Activated naive CD4-positive, alpha-beta T cell treated with Interleukin-2 at 50 U/mL for 16 hours (primary cell): ENCODE results near the gene CBFA2T2.
A peak's percentile ranks its signal among the peaks of the same experiment; 100 is the strongest.
"Not testable (repeated sequence)": the region's sequence is repeated elsewhere in the genome, so short reads cannot be mapped to it uniquely, and the experiment has no call there.

Source experiments
- DNase-seq: peaks from one replicate; pipeline ENCODE4 v3.0.0-alpha.2; 2020

Gene CBFA2T2

DNA sequence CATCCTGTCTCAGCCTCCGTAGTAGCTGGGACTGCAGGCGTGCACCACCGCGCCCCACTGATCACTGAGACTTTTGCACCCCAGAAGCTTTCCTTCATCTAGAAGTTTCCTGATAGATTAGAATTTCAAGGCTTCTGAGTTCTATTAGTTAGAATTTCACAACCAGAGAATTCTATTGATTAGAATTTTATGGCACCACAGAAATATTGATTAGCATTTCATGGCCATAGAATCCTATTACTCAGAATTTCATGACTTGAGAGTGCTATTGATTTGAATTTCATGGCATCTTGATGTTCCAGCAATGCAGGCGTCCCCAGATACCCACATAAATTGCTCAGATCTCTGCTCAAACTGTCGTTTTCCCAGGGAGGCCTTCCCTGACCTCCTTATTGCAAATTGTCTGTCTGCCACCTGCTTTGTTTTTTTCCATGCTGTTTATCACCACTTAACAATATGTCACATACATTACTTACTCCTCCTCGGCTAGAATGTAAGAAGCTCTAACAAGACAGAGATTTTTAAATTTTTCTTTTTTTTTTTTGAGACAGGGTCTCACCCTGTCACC, 16.9 kb upstream of the CBFA2T2 start:
- DNase-seq, result no peak

- DNase-seq, result no peak
Measured at GRCh38 chr20:33474097-33474873, 15.6 kb upstream of the CBFA2T2 start.

GRCh38 chr20:33474963-33475362, 14.9 kb upstream of the CBFA2T2 start:
- no peak for DNase-seq

- no peak for DNase-seq
Measured at GRCh38 chr20:33475381-33476152, 14.3 kb upstream of the CBFA2T2 start.

GRCh38 chr20:33477386-33478234, 12.3 kb upstream of the CBFA2T2 start:
- DNase-seq, result no peak

- DNase-seq, result no peak
Measured at GRCh38 chr20:33480048-33480447, 9.8 kb upstream of the CBFA2T2 start.

GRCh38 chr20:33481431-33481941, 8.4 kb upstream of the CBFA2T2 start:
- no peak for DNase-seq

- no peak for DNase-seq
Measured at GRCh38 chr20:33482581-33482980, 7.3 kb upstream of the CBFA2T2 start.

DNA sequence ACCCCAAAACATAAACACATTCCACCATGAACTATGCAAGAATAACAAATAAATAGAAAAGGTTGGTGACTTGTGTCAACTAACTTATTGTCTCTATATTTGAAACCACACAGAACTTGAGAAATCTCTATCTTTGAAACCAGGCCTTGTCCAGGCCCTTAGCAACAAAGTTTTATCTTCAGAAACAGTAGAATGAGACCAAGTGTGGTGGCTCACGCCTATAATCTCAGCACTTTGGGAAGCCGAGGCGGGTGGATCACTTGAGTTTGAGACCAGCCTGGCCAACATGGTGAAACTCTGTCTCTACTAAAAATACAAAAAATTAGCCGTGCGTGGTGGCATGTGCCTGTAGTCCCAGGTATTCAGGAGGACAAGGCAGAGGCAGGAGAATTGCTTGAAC, 6.7 kb upstream of the CBFA2T2 start:
- not testable (repeated sequence) for DNase-seq

DNA sequence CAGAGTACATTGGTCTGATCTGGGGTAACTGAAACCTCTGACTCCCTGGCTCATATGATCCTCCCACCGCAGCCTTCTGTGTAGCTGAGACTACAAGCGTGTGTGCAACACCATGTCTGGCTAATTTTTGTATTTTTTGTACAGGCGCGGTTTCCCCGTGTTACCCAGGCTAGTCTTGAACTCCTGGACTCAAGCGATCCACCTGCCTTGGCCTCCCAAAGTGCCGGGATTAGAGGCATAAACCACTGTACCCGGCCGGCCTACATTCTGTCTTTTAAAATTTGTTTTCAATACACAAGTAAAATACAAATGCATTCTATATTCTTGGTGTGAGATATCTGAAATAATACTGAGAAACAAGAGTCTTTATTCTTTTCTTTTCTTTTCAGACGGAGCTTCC, 1.7 kb upstream of the CBFA2T2 start:
- no peak for DNase-seq

DNA sequence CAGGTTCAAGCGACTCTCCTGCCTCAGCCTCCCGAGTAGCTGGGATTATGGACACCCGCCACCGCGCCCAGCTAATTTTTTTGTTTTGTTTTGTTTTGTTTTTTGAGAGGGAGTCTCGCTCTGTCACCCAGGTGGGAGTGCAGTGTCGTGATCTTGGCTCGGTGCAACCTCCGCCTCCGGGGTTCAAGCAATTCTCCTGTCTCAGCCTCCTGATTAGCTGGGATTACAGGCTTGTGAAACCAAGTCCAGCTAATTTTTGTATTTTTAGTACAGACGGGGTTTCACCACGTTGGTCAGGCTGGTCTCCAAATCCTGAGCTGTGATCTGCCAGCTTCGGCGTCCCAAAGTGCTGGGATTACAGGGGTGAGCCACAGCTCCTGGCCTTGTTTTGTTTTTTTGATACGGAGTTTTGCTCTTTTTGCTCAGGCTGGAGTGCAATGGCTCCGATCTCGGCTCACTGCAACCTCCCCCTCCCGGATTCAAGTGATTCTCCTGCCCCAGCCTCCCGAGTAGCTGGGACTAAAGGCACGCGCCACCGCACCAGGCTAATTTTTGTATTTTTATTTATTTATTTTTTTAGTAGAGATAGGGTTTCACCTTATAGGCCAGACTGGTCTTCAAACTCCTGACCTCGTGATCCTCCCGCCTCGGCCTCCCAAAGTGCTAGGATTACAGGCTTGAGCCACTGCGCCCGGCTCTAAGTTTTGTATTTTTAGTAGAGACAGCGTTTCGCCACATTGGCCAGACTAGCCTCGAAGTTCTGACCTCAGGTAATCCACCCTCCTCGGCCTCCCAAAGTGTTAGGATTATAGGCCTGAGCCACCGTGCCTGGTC, 1.0 kb upstream of the CBFA2T2 start:
- DNase-seq, result not testable (repeated sequence)

DNA sequence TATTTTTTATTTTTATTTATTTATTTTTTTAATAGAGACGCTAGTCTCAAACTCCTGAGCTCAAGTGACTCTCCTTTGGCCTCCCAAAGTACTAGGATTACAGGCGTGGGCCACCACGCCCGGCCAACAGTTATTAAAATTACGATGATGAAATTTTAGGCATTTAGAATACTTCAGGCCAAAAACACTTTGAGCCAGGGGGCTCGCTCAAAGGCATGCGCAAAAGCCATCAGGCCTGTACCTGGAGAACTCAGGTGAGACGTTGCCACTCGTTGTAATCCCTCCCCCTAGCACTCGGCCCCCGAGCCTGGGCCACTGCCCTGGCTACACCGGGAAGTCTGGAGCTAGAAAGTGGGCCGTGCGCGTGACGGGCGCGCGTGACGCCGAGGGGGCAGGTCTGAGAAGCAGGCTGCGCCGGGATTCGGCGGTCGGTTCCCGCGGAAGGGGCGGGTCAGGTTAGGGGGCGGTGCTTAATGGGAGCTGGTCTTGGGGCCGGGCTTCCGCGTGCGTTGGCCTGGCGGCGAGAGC, 337 bp upstream of the CBFA2T2 start:
- DNase-seq, result peak; percentile 99

DNA sequence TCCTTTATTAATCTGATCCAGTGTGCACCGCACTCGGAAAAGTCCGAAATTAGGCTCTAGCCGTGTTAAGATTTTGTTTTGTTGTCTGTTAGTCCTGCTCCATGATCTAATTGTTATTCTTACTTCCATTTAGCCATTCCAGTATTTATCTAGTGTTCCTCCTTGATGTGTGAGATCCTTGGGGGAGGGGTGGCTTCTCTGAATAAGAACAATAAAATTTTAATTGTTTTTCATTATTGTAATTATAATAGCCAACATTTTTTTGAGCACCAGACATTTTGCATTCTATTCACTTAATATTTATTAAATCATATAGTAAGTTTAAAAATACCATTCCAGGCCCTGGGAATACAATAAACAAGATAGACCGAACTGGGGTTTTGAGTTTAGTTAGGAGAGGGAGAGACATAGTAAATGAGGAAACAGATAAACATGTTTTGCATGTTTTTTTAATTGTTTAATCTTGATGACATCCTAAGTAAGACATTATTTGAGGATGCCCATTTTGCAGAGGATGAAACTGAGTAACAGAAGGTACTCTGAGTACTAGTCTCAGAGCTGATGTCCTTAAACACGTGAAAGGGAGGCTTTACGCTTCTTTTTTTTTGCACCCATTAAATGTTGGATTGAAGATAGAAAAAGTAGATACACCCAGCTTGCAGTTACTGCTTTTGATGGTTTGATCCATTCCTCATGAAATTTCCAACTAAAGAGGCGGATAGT, 1.2 kb downstream of the CBFA2T2 start:
- no peak for DNase-seq

DNA sequence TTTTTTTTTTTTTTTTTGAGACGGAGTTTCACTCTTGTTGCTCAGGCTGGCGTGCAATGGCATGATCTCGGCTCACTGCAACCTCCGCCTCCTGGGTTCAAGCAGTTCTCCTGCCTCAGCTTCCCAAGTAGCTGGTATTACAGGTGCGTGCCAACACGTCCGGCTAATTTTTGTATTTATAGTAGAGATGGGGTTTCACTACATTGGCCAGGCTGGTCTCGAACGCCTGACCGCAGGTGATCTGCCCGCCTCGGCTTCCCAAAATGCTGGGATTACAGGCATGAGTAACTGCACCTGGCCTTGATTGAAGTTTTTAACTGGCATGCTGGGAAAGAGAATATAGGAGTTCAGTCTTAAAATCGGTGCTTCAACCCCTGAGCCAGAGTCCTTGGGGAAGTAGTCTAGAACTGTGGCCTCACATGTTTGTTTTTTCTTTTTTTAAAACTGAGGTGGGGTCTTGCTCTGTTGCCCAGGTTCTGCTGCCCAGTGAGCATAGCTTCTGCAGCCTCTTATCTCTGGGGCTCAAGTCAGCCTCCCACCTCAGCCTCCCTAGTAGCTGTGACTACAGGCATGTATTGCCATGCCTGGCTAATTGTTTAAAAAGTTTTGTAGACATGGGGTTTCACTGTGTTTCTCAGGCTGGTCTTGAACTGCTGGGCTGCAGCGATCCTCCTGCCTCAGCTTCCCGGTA, 3.3 kb downstream of the CBFA2T2 start:
- DNase-seq, result no peak

GRCh38 chr20:33496776-33497175, 6.9 kb downstream of the CBFA2T2 start:
- not testable (repeated sequence) for DNase-seq

DNA sequence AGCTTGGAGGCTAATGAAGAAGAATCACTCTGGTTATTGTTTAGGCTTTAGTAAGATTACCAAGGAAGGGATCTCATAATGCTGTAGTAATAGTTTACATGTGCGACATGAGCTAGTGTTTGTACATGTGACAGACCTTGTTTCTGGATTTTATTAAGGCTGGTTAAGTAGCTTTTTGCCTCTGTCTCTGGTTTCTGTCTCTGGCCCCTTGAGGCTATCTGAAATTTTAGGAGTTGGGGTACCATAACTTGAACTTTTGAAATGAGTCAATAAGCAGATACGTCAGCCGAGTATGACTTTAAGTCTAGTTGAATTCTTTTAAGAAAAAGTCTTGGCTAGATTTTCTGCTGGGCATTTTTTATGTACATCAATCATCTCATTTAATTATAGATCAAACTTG, 9.5 kb downstream of the CBFA2T2 start:
- no peak for DNase-seq

DNA sequence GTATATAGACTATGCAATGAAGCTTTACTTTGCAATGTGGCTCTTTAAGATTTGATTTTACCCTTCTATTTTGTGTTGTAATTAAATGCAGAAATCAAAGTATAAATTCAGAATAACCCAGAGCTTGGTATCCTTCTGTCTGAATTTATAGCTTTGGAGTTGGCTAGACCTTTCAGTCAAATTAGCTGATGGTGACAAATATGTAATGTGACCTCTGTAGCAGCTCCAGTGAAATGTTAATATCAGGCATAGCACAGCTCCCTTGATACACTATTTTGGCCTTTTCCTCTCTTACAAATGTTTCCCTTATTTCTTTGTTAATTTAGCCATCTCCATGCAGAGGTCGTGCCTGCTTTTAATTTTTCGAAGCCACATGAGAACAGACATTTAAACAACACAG, 11.1 kb downstream of the CBFA2T2 start:
- DNase-seq, result no peak

DNA sequence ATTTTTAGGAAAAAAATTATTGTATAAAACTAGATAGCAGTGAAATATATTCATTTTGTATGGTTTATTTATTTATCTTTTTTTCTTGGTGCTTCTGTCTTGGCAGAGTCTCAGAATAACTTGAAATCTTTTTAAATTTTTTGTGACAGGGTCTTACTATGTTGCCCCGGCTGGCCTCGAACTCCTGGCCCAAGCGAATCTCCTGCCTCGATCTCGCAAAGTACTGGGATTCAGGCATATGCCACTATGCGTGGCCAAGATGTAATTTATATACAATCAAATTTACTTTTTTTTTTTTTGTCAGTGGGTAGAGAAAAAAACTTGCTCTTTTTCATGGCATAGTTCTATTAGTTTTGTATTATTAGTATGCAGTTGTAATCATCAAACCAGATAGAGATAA, 13.7 kb downstream of the CBFA2T2 start:
- DNase-seq, result no peak

DNA sequence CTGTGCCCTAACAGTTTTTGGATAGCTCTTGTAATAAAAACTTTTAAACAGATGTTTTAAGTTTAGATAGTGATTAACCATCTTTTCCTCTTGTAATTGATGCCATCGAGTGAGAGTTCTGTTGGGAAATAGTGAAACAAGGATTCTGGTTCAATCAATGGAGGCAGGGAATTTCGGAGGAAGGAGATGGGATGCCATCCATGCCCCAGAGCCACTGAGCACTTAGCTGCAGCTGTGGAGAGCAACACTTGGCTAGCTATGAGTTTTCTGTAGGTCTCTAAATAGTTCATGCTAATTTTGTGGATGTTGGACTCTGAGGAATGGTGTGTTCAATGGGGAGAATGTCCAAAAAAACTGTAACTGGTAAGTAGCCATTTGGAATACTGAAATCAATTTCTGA, 16.7 kb downstream of the CBFA2T2 start:
- no peak for DNase-seq

DNA sequence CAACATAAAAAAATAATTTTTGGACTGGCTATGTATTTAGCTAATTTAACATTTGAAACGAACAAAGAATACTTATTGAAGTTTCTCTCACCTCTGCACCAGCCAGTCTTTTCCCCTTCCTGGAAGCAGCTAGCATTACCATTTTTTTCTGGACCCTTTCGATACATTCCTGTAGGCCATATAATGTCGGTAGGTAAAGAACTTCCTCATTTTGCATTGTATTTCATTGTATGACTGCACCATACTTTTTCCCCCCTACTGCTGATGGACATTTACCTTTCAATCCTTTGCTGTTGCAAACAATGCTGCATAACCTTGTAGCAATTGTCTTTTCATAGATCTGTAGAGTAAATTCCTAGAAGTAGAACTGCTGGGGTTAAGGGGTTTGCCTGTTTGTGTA, 17.6 kb downstream of the CBFA2T2 start:
- DNase-seq, result no peak
